SK-N-SH (cell line): Measurements from ENCODE around the gene TRAF1. TPM values are rescaled to one million over a fixed set of nuclear protein-coding genes. Genes with fewer than 3 reads are reported as not detected.
A peak's percentile ranks its signal among the peaks of the same experiment; 100 is the strongest.

Experiments used
- CTCF ChIA-PET: fragments of 300-600, 350-600 bp; formaldehyde crosslinking; extraction: SDS; loops from one replicate; lab custom pipeline; 2021; lab: Yijun Ruan, JAX
- POLR2A ChIA-PET: fragments of 350-600 bp; sonication (Branson Sonifier 250); formaldehyde crosslinking; extraction: SDS; loops from one replicate; lab custom pipeline; 2020; ENCODE audit warnings: antibody characterized with exemption, inconsistent platforms; lab: Yijun Ruan, JAX
- DNase-seq: peaks from one replicate; pipeline ENCODE4 v3.0.0; 2012
- H2AFZ ChIP-seq: fragments of 200-600 bp; sonication (generic); 2 replicates; pipeline ENCODE4 v1.8.1; 2016; ENCODE audit warnings: antibody characterized with exemption, mild to moderate bottlenecking, low read depth
- H3F3A ChIP-seq: fragments of 200-600 bp; sonication (generic); replicated peaks from 2 replicates; pipeline ENCODE3; 2016; ENCODE audit warnings: antibody characterized with exemption, mild to moderate bottlenecking; ENCODE audit not compliant: insufficient read depth
- H3K27ac ChIP-seq, 2 experiments: fragments of 200-500 bp in 1 of 2; fragments of 200-600 bp in 1 of 2; sonication (Bioruptor generic) in 1 of 2; sonication (generic), shearing (Covaris generic) in 1 of 2; 2 replicates each; pipeline versions ENCODE4 v1.5.1 to v1.6.1; 2014 to 2016; ENCODE audit warnings: low read depth in 2 of 2, inconsistent platforms in 1 of 2, low read length in 1 of 2, mild to moderate bottlenecking in 1 of 2, mixed read lengths in 1 of 2
- H3K27me3 ChIP-seq: fragments of 200-600 bp; sonication (generic), shearing (Covaris generic); 2 replicates; pipeline ENCODE4 v1.6.1; 2016; ENCODE audit warnings: mixed run types; ENCODE audit not compliant: insufficient read depth
- H3K36me3 ChIP-seq, 2 experiments: fragments of 200-500 bp in 1 of 2; fragments of 200-600 bp in 1 of 2; sonication (Bioruptor generic) in 1 of 2; sonication (generic) in 1 of 2; replicated peaks in 1 of 2; 2 replicates each; pipeline versions ENCODE3 to v1.5.1; 2014 to 2016; ENCODE audit warnings: low read length in 1 of 2, mild to moderate bottlenecking in 1 of 2; ENCODE audit not compliant: insufficient read depth in 2 of 2, control insufficient read depth in 1 of 2
- H3K4me1 ChIP-seq, 2 experiments: fragments of 200-500 bp in 1 of 2; fragments of 200-600 bp in 1 of 2; sonication (Bioruptor generic) in 1 of 2; sonication (generic), shearing (Covaris generic) in 1 of 2; 2 replicates each; pipeline versions ENCODE4 v1.5.1 to v1.6.1; 2014 to 2016; ENCODE audit warnings: low read depth in 1 of 2, low read length in 1 of 2, mixed run types in 1 of 2; ENCODE audit not compliant: insufficient read depth in 2 of 2, control insufficient read depth in 1 of 2
- H3K4me2 ChIP-seq: fragments of 200-600 bp; sonication (generic), shearing (Covaris generic); 2 replicates; pipeline ENCODE4 v1.6.1; 2017; ENCODE audit warnings: mixed run types
- H3K4me3 ChIP-seq, 2 experiments: fragments of 200-500 bp in 1 of 2; fragments of 200-600 bp in 1 of 2; sonication (Bioruptor generic) in 1 of 2; sonication (generic), shearing (Covaris generic) in 1 of 2; 2 replicates each; pipeline versions ENCODE4 v1.5.1 to v1.8.1; 2014 to 2016; ENCODE audit warnings: low read depth in 2 of 2, inconsistent platforms in 1 of 2, low read length in 1 of 2, mild to moderate bottlenecking in 1 of 2, mixed read lengths in 1 of 2, moderate library complexity in 1 of 2
- H3K79me2 ChIP-seq: fragments of 200-600 bp; sonication (generic); 2 replicates; pipeline ENCODE4 v1.8.1; 2017; ENCODE audit warnings: mild to moderate bottlenecking; ENCODE audit not compliant: insufficient read depth
- H3K9ac ChIP-seq: fragments of 200-600 bp; sonication (generic); 2 replicates; pipeline ENCODE4 v1.6.1; 2017; ENCODE audit warnings: mixed run types
- H3K9me2 ChIP-seq: fragments of 200-600 bp; sonication (generic); 2 replicates; pipeline ENCODE4 v1.6.1; 2017; ENCODE audit warnings: mixed run types
- H3K9me3 ChIP-seq: fragments of 200-600 bp; sonication (generic); 2 replicates; pipeline ENCODE4 v1.6.1; 2017; ENCODE audit warnings: mixed run types, mild to moderate bottlenecking, moderate library complexity
- H4K20me1 ChIP-seq: fragments of 200-600 bp; sonication (generic); 2 replicates; pipeline ENCODE4 v1.6.1; 2017; ENCODE audit warnings: mild to moderate bottlenecking, mixed run types; ENCODE audit not compliant: insufficient read depth
- EZH2phosphoT487 ChIP-seq: fragments of 200-600 bp; sonication (generic); IDR thresholded peaks from 2 replicates; pipeline ENCODE4 v1.6.1; 2017; ENCODE audit warnings: low read depth, mixed run types, mild to moderate bottlenecking, antibody characterized with exemption, moderate library complexity, borderline replicate concordance
- FOXJ3 ChIP-seq: sonication (generic); formaldehyde crosslinking; IDR thresholded peaks from 2 replicates; pipeline ENCODE4 v1.5.1; 2020; ENCODE audit warnings: mild to moderate bottlenecking, missing genetic modification reagents
- FOXM1 ChIP-seq: IDR thresholded peaks from 2 replicates; pipeline ENCODE4 v1.4.0; 2012; ENCODE audit warnings: low read depth, mild to moderate bottlenecking
- GATA2 ChIP-seq: sonication (generic); formaldehyde crosslinking; IDR thresholded peaks from 2 replicates; pipeline ENCODE4 v1.5.0; 2020; ENCODE audit warnings: mild to moderate bottlenecking, missing genetic modification reagents
- MAX ChIP-seq: IDR thresholded peaks from 2 replicates; pipeline ENCODE4 v1.4.0; 2012; ENCODE audit warnings: low read depth
- MEF2A ChIP-seq: IDR thresholded peaks from 2 replicates; pipeline ENCODE4 v1.4.0; 2012; ENCODE audit warnings: low read depth, borderline replicate concordance
- NFIC ChIP-seq: IDR thresholded peaks from 2 replicates; pipeline ENCODE4 v1.4.0; 2012; ENCODE audit warnings: borderline replicate concordance
- NRF1 ChIP-seq: IDR thresholded peaks from 2 replicates; pipeline ENCODE4 v1.6.1; 2012; ENCODE audit warnings: low read depth, mild to moderate bottlenecking, low read length
- PBX3 ChIP-seq: IDR thresholded peaks from 2 replicates; pipeline ENCODE4; 2012
- POLR2AphosphoS5 ChIP-seq: IDR thresholded peaks from 2 replicates; pipeline ENCODE4 v1.6.1; 2012; ENCODE audit warnings: low read depth, low read length
- RAD21 ChIP-seq: IDR thresholded peaks from 2 replicates; pipeline ENCODE4 v1.6.1; 2012; ENCODE audit warnings: mild to moderate bottlenecking, low read length
- RCOR1 ChIP-seq: fragments of 150-350 bp; IDR thresholded peaks from 2 replicates; pipeline ENCODE4 v1.6.1; 2017; ENCODE audit warnings: antibody characterized with exemption, low read length
- RFX5 ChIP-seq: IDR thresholded peaks from 2 replicates; pipeline ENCODE4 v1.6.1; 2012; ENCODE audit warnings: mild to moderate bottlenecking, improper control_type of control experiment, low read length
- SIN3A ChIP-seq: IDR thresholded peaks from 2 replicates; pipeline ENCODE4 v1.6.1; 2012; ENCODE audit warnings: low read depth, mild to moderate bottlenecking, low read length, moderate library complexity, borderline replicate concordance
- SMC3 ChIP-seq: IDR thresholded peaks from 2 replicates; pipeline ENCODE4 v1.6.1; 2012; ENCODE audit warnings: low read depth, low read length, improper control_type of control experiment
- TEAD4 ChIP-seq: IDR thresholded peaks from 2 replicates; pipeline ENCODE4 v1.4.0; 2012; ENCODE audit warnings: mild to moderate bottlenecking, borderline replicate concordance; ENCODE audit not compliant: insufficient read depth
- YY1 ChIP-seq: IDR thresholded peaks from 2 replicates; pipeline ENCODE4 v1.4.0; 2012; ENCODE audit warnings: low read depth, mild to moderate bottlenecking
- WGBS: methylation state at CpG from one replicate; pipeline ENCODE4 v1.1.6; 2017; ENCODE audit warnings: low lambda C conversion rate; 5-methylcytosine and 5-hydroxymethylcytosine counted together
- polyA plus RNA-seq, 3 experiments: library from polyadenylated mRNA; depleted of rRNA; stranded (reverse); fragments of >200 nt; gene quantifications; 2 replicates each; pipeline ENCODE4 v1.2.3, GENCODE V29; 2012
- TF ChIP-seq, protein P1 (sequence below): fragments of 150-350 bp; IDR thresholded peaks from 2 replicates; pipeline ENCODE4 v1.6.1; 2017; ENCODE audit warnings: antibody characterized with exemption, low read length, low read depth, borderline replicate concordance
- TF ChIP-seq, protein P2 (sequence below): fragments of 150-350 bp; IDR thresholded peaks from 2 replicates; pipeline ENCODE4 v1.6.1; 2016; ENCODE audit warnings: mild to moderate bottlenecking, low read depth, low read length
- TF ChIP-seq, protein P3 (sequence below): IDR thresholded peaks from 2 replicates; pipeline ENCODE4 v1.4.0; 2012; ENCODE audit warnings: low read depth, borderline replicate concordance

The TRAF1 gene
- polyA plus RNA-seq, 1 of the 3 experiments (the other 2 are of a cell fraction) = 1.2 TPM

DNA sequence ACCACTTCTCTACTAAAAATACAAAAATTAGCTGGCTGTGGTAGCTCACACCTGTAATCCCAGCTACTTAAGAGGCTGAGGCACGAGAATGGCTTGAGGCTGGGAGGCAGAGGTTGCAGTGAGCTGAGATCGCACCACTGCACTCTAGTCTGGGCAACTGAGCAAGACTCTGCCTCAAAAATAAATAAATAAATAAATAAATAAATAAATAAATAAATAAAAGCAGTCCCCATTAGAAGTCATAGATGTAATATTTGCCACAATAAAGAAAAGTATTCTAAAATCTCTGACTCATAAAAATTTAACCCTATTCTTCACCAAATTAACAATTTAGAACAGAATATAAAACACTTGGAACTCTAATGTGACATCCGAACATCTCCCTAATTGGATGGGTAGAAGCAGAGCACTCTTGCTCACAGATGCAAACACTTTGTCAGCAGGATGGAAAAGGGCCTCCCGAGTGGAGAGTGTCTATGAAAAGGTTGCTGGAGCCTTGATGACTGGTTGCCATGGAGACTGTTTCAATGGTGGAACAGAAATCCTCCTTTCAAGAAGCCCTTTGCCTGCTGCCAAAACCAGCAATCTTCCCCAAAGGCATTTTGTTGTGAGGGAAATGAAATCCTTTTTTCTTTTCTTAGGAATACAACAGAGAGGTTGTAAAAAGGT lies 38.9 kb upstream of the TRAF1 start:
- peaks cover 5% of the 10 kb centered on the region in 2 experiments for H3K36me3 ChIP-seq
- 92% methylated on average over 4 of the region's 4 CpGs for WGBS
- ChIA-PET CTCF (interaction anchor here (2.4 to 3.8 kb wide), 2 partner anchors 16 to 20 kb away, joined by 6 to 23 read pairs; no protein-coding TSS in a partner anchor), POLR2A (no interaction called here)
- no peak overlapping the region for H3K4me3 ChIP-seq
- no peak overlapping the region for H2AFZ ChIP-seq
- H4K20me1 ChIP-seq = no peaks in the 10 kb centered on the region
- H3K27ac ChIP-seq = no peak overlapping the region
- no peak overlapping the region for H3K9ac ChIP-seq
- H3K4me2 ChIP-seq = no peak overlapping the region
- H3K79me2 ChIP-seq = no peaks in the 10 kb centered on the region
- peak; percentile 25 for DNase-seq
- TF ChIP-seq EZH2phosphoT487 = no peak
- TF ChIP-seq MAX = no peak
- TF ChIP-seq PBX3 = no peak
- TF ChIP-seq RFX5 = no peak
- no peak for TF ChIP-seq FOXM1
- TF ChIP-seq NFIC = no peak
- TF ChIP-seq MEF2A = no peak
- TF ChIP-seq, protein P1, sequence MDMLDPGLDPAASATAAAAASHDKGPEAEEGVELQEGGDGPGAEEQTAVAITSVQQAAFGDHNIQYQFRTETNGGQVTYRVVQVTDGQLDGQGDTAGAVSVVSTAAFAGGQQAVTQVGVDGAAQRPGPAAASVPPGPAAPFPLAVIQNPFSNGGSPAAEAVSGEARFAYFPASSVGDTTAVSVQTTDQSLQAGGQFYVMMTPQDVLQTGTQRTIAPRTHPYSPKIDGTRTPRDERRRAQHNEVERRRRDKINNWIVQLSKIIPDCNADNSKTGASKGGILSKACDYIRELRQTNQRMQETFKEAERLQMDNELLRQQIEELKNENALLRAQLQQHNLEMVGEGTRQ = no peak
- TF ChIP-seq, protein P2, sequence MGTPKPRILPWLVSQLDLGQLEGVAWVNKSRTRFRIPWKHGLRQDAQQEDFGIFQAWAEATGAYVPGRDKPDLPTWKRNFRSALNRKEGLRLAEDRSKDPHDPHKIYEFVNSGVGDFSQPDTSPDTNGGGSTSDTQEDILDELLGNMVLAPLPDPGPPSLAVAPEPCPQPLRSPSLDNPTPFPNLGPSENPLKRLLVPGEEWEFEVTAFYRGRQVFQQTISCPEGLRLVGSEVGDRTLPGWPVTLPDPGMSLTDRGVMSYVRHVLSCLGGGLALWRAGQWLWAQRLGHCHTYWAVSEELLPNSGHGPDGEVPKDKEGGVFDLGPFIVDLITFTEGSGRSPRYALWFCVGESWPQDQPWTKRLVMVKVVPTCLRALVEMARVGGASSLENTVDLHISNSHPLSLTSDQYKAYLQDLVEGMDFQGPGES = no peak
- no peak for TF ChIP-seq RAD21
- TF ChIP-seq RCOR1 = no peak
- no peak for TF ChIP-seq SIN3A
- TF ChIP-seq TEAD4 = no peak
- no peak for TF ChIP-seq POLR2AphosphoS5
- TF ChIP-seq, protein P3, sequence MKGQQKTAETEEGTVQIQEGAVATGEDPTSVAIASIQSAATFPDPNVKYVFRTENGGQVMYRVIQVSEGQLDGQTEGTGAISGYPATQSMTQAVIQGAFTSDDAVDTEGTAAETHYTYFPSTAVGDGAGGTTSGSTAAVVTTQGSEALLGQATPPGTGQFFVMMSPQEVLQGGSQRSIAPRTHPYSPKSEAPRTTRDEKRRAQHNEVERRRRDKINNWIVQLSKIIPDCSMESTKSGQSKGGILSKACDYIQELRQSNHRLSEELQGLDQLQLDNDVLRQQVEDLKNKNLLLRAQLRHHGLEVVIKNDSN = no peak
- TF ChIP-seq GATA2 (CRISPR knock-in tag) = no peak
- TF ChIP-seq YY1 = no peak
- no peak for TF ChIP-seq FOXJ3
- TF ChIP-seq SMC3 = no peak
- no peak for TF ChIP-seq NRF1
- no peaks in the 10 kb centered on the region for H3K27me3 ChIP-seq
- peaks cover 0 to 2% of the 10 kb centered on the region in 2 experiments; a peak in 1 of 4 replicates for H3K4me1 ChIP-seq
- no peaks in the 10 kb centered on the region for H3F3A ChIP-seq
- no peaks in the 10 kb centered on the region for H3K9me2 ChIP-seq
- H3K9me3 ChIP-seq = no peaks in the 10 kb centered on the region
